GM19328 (cell line): ENCODE measurements around the gene SIRPB1.
"Not testable (repeated sequence)": the region's sequence is repeated elsewhere in the genome, so short reads cannot be mapped to it uniquely, and the experiment has no call there.

Experiments used
- ATAC-seq: cut with Tn5 transposase; IDR thresholded peaks from one replicate; pipeline ENCODE4 v1.9.1; 2021; ENCODE audit warnings: mild to moderate bottlenecking, moderate library complexity; ENCODE audit not compliant: unreplicated experiment

The SIRPB1 gene

DNA sequence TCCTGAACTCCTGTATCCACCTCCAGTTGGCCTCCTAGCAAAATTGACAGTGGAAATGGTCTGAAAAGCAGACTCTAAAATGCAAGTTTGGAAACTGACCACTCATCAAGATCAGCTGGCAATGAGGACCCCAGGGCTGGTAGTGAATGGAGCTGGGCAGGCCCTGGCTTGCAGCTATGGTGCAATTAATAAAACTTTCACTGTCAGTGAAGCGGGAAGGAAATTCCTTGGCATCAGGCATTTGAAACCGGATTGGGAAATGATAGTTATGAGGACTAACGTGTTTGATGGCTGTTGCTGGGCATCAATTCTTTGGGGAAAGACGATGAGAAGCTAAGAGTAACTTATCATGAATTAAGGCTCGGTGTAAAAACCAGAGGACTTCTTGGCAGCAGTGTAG is 19.1 kb downstream of the SIRPB1 start:
- ATAC-seq = no peak

DNA sequence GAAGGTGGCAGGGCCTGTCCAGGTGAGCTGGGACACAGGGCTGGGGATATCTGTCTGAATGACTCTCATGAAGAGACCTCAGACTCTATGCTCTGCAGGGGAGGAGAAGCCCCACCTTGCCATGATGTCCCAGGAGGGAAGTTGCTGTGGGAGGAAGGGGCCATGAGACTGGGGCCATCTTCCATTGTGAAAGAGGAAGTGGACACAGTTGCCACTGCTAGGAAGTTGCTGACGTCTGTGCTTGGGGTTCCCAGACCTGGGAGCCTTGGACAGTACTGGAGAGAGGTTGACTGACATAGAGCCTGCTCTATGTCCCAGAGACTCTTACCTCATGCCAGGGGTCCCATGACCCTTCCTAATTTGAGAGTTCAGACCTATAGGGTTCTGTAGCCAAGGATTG is 24.5 kb downstream of the SIRPB1 start:
- ATAC-seq = no peak

DNA sequence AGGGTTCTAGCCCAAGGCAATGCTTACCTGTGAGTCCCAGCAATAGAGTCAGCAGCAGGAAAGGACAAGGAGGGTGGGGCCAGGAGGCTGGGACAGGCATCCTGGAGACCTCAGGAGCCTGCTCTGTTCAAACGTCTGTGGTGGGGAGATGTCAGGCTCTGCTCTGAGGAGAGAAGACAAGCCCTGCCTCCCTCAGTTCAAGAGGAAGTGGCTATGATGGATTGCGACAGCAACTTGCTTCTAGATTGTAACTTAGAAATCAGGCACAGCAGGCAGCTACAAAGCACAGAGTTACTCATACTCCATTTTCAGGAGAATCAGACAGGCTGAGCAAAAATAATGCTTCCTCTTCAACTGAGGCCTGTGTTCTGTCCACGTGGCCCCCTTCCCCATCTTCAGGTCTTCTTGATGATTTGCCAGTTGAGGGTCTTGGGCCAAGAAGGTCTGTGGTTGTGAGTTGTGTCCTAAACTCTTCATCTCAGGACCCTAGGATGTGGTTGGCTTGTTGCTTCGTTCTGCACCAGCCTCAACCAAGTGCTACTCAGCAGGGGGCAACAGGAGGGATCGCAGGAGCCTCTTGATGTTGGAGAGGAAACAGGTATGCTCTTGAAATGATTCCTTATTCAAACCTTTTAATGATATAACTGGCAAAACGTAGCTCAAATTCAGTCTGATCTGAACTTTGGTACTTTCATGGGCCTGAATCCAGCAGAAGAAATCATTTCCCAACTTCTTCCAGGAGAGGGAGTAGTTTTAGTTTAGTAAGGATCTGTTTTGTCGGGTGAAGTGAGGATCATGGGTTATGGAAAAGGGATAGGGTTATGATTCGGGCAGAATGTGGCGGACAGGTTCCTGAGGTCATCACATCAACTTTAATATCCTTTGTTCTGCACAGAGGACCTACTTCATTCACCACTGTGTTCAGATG is 31.0 kb downstream of the SIRPB1 start:
- ATAC-seq = no peak

DNA sequence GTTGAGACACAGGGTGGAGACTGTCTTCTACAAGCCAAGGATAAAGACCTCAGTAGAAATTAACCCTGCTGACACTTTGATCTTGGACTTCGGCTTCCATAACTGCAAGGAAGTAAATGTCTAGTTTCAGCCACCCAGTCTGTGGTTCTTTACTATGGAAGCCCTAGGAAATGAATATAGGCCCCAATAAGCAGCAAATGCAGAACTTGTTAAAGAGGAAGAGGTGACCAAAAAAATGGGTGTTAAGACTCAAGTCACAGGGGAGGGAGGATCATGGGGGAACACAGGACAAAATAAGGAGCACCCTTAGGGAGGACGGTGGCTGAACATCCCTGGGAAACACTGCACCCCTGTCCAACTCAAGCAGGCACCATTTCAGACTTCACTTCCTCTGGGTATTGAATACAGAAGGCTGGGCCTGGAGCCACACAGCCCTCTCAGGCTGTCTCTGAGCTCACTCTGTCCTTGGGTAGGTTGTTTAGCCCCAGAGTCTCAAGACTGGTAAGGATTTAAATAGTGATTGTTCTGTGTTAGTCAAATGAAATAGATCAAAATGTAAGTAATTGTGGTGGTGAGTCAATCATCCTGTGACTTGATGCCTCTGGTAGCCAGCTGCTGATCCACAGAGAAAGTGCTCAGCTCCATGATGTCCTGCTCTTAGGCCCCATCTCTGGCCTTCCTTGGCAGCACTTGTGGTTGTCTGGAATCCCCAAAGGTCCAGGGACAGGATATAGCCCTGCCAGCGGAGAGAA is 31.9 kb downstream of the SIRPB1 start:
- no peak for ATAC-seq

DNA sequence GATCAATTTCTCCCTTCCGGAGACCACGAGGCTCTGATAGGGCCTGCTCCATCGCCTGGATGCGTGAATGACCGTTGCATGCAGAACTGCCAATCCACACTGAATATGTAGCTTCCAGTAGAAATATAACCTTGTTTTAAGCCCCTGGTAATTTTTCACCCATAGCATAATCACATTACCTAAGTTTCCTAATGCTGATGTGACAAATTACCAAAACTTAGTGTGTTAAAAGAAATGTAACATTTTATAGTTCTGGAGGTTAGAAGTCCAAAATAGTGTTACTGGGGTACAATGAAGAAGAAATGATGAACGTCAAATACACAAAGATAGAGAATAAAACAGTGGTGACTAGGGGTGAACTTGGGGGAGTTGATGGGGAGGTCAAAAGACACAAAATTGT is 40.3 kb downstream of the SIRPB1 start:
- ATAC-seq = no peak

DNA sequence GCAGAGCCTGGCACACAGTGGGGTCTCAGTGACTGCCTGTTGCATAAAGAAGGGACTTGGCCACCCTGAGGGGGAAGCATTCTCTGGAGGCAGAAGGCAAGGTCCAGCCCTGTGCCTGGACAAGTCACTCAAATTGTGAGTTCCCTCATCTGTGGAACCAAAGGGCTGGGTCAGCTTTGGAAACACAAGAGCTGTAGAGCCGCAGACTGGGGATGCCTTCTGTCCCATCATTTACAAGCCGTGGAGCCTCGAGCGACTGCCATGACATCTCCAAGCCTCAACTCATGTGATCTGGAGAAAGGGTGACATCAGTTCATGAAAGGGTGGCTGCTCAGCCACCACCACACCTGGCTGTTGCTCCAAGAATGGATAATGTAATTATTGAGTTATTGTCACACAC is 41.9 kb downstream of the SIRPB1 start:
- ATAC-seq = no peak

GRCh38 chr20:1577313-1577712 is 42.5 kb downstream of the SIRPB1 start:
- ATAC-seq = not testable (repeated sequence)

- ATAC-seq = no peak
Observed at GRCh38 chr20:1576641-1577040, 43.2 kb downstream of the SIRPB1 start.

GRCh38 chr20:1576003-1576402 is 43.8 kb downstream of the SIRPB1 start:
- not testable (repeated sequence) for ATAC-seq

DNA sequence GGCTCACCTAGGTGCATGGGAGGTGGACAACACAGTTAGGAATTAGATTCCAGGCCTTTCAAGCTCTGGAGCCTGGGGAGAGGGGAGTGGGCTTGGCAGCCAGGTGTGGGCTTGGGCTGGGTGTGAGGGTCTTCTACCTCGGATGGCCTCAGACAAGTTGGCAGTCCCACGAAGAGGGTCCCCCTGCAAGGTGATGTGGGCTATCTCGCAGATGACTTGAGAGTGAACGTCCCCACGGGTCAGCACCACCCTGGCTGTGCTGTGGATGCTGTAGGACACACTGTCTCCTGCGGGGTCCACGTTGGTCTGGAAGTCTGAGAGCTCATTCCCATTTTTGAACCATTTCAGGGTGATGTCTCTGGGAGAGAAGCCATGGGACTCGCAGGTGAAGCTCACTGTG is 48.2 kb downstream of the SIRPB1 start:
- ATAC-seq = not testable (repeated sequence)
